SW 1271 (cell line): ENCODE data around the gene SCAMP3.

Experiments
- DNase-seq, 2 experiments: peaks; one replicate each; lab custom pipeline; 2025; lab: John Stamatoyannopoulos, UW

SCAMP3 gene

DNA sequence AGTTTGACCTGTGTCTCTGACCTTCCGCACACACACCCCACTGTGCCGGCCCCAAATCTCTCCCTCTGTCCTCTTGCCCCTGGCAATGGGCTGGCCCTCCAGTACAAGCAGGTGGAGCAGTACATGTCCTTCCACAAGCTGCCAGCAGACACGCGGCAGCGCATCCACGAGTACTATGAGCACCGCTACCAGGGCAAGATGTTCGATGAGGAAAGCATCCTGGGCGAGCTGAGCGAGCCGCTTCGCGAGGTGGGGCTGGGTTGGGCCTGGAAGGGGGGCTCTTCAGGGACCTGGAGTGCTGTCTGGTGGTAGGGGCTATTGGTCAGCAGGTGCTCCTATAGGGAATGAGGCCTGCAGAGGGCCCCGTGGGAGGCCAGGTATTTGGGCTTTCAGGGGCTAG is 22.9 kb upstream of the SCAMP3 start:
- no peak for DNase-seq

DNA sequence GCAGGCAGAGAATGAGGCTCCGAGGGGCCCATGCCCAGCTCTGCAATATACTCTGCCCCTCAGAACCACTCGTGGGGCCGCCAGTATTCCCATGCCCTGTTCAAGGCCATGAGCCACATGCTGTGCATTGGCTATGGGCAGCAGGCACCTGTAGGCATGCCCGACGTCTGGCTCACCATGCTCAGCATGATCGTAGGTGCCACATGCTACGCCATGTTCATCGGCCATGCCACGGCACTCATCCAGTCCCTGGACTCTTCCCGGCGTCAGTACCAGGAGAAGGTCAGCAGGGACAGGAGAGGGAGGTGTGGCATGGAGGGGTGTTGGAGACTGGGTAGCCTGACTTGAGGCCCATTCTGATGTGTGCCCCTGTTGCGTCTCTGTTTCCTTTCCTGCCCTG is 22.3 kb upstream of the SCAMP3 start:
- no peak for DNase-seq

DNA sequence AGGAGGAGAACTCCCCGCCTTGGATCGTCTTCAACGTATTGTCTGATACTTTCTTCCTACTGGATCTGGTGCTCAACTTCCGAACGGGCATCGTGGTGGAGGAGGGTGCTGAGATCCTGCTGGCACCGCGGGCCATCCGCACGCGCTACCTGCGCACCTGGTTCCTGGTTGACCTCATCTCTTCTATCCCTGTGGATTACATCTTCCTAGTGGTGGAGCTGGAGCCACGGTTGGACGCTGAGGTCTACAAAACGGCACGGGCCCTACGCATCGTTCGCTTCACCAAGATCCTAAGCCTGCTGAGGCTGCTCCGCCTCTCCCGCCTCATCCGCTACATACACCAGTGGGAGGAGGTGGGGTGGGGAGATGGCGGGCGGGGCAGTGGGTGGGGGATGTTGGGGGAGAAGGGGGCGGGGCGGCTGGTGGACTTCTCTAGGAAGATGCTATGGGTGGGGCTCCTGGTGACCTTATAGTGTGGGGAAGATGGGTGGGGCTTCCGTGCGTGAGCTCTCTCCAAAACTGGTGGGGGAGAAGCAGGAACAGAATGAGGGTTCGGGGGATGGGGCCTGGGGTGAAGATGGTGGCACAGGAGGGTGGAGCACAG is 20.4 kb upstream of the SCAMP3 start:
- no peak for DNase-seq

- no peak for DNase-seq
Measured at GRCh38 chr1:155279268-155279667, 17.1 kb upstream of the SCAMP3 start.

- no peak for DNase-seq
Measured at GRCh38 chr1:155278689-155279160, 16.6 kb upstream of the SCAMP3 start.

GRCh38 chr1:155277902-155278688 is 15.9 kb upstream of the SCAMP3 start:
- DNase-seq = peak in 1 of 2 experiments; percentile 34

- peak; percentile 59 to 85 for DNase-seq
Measured at GRCh38 chr1:155277070-155277901, 15.1 kb upstream of the SCAMP3 start, which contains the start of gene HCN3. HCN3 (plus strand) TSS chr1:155277463; CDS start chr1:155277591, 128 bp downstream.

- DNase-seq = peak; percentile 75 to 85
Measured at GRCh38 chr1:155273343-155274245, 11.4 kb upstream of the SCAMP3 start, which contains the start of gene CLK2. CLK2 (minus strand) TSS chr1:155273504; CDS start chr1:155270977, 2,527 bp downstream.

GRCh38 chr1:155272466-155273342 is 10.5 kb upstream of the SCAMP3 start:
- DNase-seq = peak in 1 of 2 experiments; percentile 63

- no peak for DNase-seq
Measured at GRCh38 chr1:155269381-155269780, 7.2 kb upstream of the SCAMP3 start.

DNA sequence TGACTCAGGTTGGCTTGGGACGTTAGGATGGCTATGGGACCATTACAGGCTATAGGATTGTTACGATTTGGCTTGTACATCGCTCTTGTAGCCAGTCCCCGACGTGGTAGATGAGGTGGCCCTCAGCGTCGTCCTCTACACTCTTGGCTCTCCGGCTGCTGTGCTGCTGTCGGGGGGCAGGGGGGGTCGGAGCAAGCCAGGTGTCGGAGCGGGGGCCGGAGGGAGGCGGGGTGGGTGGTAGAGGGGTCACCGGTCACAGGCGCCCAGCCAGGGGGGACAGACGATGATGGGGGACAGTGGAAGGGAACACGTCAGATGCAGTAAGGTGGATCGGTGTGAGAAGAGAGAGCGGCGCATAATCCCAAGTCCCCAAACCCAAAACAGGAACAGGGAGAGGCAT is 6.5 kb upstream of the SCAMP3 start:
- DNase-seq = no peak

DNA sequence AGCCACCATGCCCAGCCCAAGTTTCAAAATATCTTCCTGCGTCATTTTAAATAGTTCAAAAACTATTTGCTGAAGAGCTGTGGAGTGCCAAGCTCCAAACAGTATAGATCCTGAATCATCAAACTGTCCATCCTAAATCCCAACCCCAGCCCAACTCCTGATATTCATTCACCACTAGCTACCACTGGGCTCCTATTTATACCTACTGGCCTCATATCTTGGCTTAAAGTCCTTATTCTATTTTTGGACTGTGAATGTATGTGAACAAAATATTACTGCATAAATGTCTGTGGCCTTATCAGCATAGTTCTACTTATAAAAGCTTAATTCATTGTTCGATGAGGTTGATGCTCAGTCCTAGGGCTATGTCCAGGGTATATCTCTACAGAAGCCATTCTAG is 5.2 kb upstream of the SCAMP3 start:
- no peak for DNase-seq

DNA sequence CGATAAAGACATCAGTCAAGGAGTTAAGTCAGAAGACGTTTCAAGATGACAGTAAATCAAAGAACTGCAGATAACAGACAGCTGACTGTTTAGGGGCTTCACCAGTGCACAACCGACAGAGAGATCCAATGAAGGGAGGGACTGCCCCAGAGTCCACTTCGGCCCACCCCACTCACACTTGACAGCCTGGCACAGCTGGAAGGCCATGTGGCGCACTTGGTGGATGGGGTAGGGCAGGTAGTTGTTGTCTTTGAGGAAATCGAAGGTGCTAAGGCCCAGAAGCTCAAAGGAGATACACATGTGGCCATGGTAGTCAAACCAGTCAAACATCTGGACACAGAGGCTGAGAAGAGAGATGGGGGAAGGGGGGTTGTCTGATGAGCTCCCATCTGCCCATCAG is 4.4 kb upstream of the SCAMP3 start:
- no peak for DNase-seq

DNA sequence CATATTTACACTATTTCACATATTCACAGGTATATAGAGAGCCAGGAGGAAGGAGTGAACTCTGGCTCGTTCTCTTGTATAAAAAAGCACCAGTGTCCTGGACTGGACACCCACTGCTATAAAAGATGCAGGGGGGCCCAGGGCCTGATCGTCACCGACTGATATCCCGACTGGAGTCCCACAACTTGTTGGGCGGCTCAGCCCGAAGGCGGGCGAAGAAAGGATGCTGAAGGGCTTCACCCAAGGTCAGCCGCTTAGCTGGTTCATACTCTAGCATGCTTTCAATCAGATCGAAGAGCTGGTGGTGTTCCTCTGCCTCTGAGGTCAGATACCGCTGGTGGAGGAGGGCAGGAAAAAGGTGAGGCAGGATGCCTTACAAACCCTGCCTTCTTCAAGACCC is 907 bp upstream of the SCAMP3 start:
- DNase-seq = no peak

- no peak for DNase-seq
Measured at GRCh38 chr1:155261493-155261851, 688 bp downstream of the SCAMP3 start.

GRCh38 chr1:155260276-155260675 is 1.9 kb downstream of the SCAMP3 start:
- DNase-seq = no peak

DNA sequence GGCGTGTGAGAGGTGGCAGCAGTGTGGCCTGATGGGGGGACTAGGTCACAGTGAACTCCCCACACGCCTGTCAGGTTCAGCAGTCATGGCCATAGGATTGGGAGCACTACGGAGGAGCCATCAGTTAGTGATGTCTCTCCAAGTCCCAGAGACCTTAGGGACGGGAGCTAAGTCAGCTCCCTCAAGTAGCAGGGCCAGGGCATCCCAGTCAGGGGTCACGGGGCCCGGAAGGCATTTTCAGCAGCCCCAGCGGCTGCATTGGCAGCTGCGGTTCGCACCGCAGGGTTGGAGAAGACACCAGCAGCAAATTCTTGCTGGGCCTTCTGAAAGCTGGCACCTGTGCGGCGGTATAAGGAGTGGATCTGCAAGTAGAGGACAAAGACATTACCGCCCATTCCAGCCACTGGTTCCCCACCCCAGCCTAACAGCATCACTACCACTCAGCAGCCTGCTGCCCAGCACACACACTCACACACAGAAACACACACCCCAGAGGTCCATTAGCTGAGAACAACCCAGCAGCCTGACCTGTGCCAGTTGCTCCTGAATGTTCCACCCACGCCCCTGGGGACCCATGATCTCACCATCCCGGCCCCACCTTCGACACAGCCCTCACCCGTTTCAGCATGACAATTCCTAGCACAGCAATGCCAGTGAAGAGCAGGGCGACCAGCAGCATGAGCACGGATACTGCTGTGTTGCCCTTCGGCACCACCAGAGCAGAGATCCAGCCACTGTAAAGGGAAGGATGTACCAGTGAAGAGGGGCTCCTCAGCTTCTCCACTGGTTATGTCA is 5.9 kb downstream of the SCAMP3 start:
- DNase-seq = no peak

- peak; percentile 34 to 35 for DNase-seq
Measured at GRCh38 chr1:155255243-155256007, 6.7 kb downstream of the SCAMP3 start, which contains the start of gene ENTREP3. ENTREP3 (minus strand) TSS chr1:155255483; CDS start chr1:155254877, 606 bp downstream.
